ENCODE measurements around the gene SLC7A9.

The SLC7A9 gene

GRCh38 chr19:32880622-32881021 is 11.1 kb upstream of the SLC7A9 start:
- Histone ChIP-seq H3K36me3 (ENCODE audit: control insufficient read depth in 1 of 2, insufficient read depth in 2 of 2, low read length in 2 of 2) (peaks cover 0 to 48% of the 10 kb centered on the region in 2 donors), H3K9me3 (ENCODE audit: control insufficient read depth in 1 of 2, low read length in 2 of 2) (no peaks in the 10 kb centered on the region), H3K4me3 (ENCODE audit: low read depth in 1 of 2, low read length in 2 of 2) (no peak overlapping the region), H3K27me3 (ENCODE audit: low read depth, low read length) (no peaks in the 10 kb centered on the region), H3K27ac (ENCODE audit: low read length) (no peak overlapping the region), H3K4me1 (ENCODE audit: control insufficient read depth in 1 of 2, insufficient read depth in 2 of 2, low read length in 2 of 2) (no peaks in the 10 kb centered on the region)

- H3K4me3 ChIP-seq (ENCODE audit: low read depth in 1 of 2, low read length in 2 of 2) = no peak overlapping the region
- H3K27me3 ChIP-seq (ENCODE audit: low read depth, low read length) = no peaks in the 10 kb centered on the region
- H3K27ac ChIP-seq (ENCODE audit: low read length) = no peak overlapping the region
- H3K36me3 ChIP-seq (ENCODE audit: control insufficient read depth in 1 of 2, insufficient read depth in 2 of 2, low read length in 2 of 2) = peaks cover 0 to 46% of the 10 kb centered on the region in 2 donors
- H3K9me3 ChIP-seq (ENCODE audit: control insufficient read depth in 1 of 2, low read length in 2 of 2) = no peaks in the 10 kb centered on the region
- H3K4me1 ChIP-seq (ENCODE audit: control insufficient read depth in 1 of 2, insufficient read depth in 2 of 2, low read length in 2 of 2) = no peaks in the 10 kb centered on the region
Observed at GRCh38 chr19:32879741-32880140, 10.2 kb upstream of the SLC7A9 start.

GRCh38 chr19:32878988-32879387 is 9.4 kb upstream of the SLC7A9 start:
- Histone ChIP-seq H3K4me3 (ENCODE audit: low read depth in 1 of 2, low read length in 2 of 2) (no peak overlapping the region), H3K4me1 (ENCODE audit: control insufficient read depth in 1 of 2, insufficient read depth in 2 of 2, low read length in 2 of 2) (no peaks in the 10 kb centered on the region), H3K27me3 (ENCODE audit: low read depth, low read length) (no peaks in the 10 kb centered on the region), H3K27ac (ENCODE audit: low read length) (no peak overlapping the region), H3K36me3 (ENCODE audit: control insufficient read depth in 1 of 2, insufficient read depth in 2 of 2, low read length in 2 of 2) (peaks cover 0 to 46% of the 10 kb centered on the region in 2 donors), H3K9me3 (ENCODE audit: control insufficient read depth in 1 of 2, low read length in 2 of 2) (no peaks in the 10 kb centered on the region)

GRCh38 chr19:32877977-32878745 is 8.6 kb upstream of the SLC7A9 start:
- Histone ChIP-seq H3K9me3 (ENCODE audit: control insufficient read depth in 1 of 2, low read length in 2 of 2) (no peaks in the 10 kb centered on the region), H3K27me3 (ENCODE audit: low read depth, low read length) (no peaks in the 10 kb centered on the region), H3K27ac (ENCODE audit: low read length) (no peak overlapping the region), H3K36me3 (ENCODE audit: control insufficient read depth in 1 of 2, insufficient read depth in 2 of 2, low read length in 2 of 2) (peaks cover 0 to 40% of the 10 kb centered on the region in 2 donors), H3K4me1 (ENCODE audit: control insufficient read depth in 1 of 2, insufficient read depth in 2 of 2, low read length in 2 of 2) (no peaks in the 10 kb centered on the region), H3K4me3 (ENCODE audit: low read depth in 1 of 2, low read length in 2 of 2) (no peak overlapping the region)

- H3K4me1 ChIP-seq (ENCODE audit: control insufficient read depth in 1 of 2, insufficient read depth in 2 of 2, low read length in 2 of 2) = no peaks in the 10 kb centered on the region
- H3K9me3 ChIP-seq (ENCODE audit: control insufficient read depth in 1 of 2, low read length in 2 of 2) = no peaks in the 10 kb centered on the region
- peaks cover 0 to 40% of the 10 kb centered on the region in 2 donors for H3K36me3 ChIP-seq (ENCODE audit: control insufficient read depth in 1 of 2, insufficient read depth in 2 of 2, low read length in 2 of 2)
- no peaks in the 10 kb centered on the region for H3K27me3 ChIP-seq (ENCODE audit: low read depth, low read length)
- H3K4me3 ChIP-seq (ENCODE audit: low read depth in 1 of 2, low read length in 2 of 2) = no peak overlapping the region
- no peak overlapping the region for H3K27ac ChIP-seq (ENCODE audit: low read length)
Observed at GRCh38 chr19:32877323-32877912, 7.9 kb upstream of the SLC7A9 start.

- Histone ChIP-seq H3K9me3 (ENCODE audit: control insufficient read depth in 1 of 2, low read length in 2 of 2) (no peaks in the 10 kb centered on the region), H3K4me1 (ENCODE audit: control insufficient read depth in 1 of 2, insufficient read depth in 2 of 2, low read length in 2 of 2) (no peaks in the 10 kb centered on the region), H3K27me3 (ENCODE audit: low read depth, low read length) (no peaks in the 10 kb centered on the region), H3K36me3 (ENCODE audit: control insufficient read depth in 1 of 2, insufficient read depth in 2 of 2, low read length in 2 of 2) (peaks cover 0 to 40% of the 10 kb centered on the region in 2 donors), H3K4me3 (ENCODE audit: low read depth in 1 of 2, low read length in 2 of 2) (no peak overlapping the region), H3K27ac (ENCODE audit: low read length) (no peak overlapping the region)
Observed at GRCh38 chr19:32876919-32877285, 7.3 kb upstream of the SLC7A9 start.

- H3K27me3 ChIP-seq (ENCODE audit: low read depth, low read length) = no peaks in the 10 kb centered on the region
- no peaks in the 10 kb centered on the region for H3K9me3 ChIP-seq (ENCODE audit: control insufficient read depth in 1 of 2, low read length in 2 of 2)
- no peak overlapping the region for H3K27ac ChIP-seq (ENCODE audit: low read length)
- peaks cover 0 to 36% of the 10 kb centered on the region in 2 donors for H3K36me3 ChIP-seq (ENCODE audit: control insufficient read depth in 1 of 2, insufficient read depth in 2 of 2, low read length in 2 of 2)
- no peak overlapping the region for H3K4me3 ChIP-seq (ENCODE audit: low read depth in 1 of 2, low read length in 2 of 2)
- H3K4me1 ChIP-seq (ENCODE audit: control insufficient read depth in 1 of 2, insufficient read depth in 2 of 2, low read length in 2 of 2) = no peaks in the 10 kb centered on the region
Observed at GRCh38 chr19:32876236-32876918, 6.8 kb upstream of the SLC7A9 start.

- Histone ChIP-seq H3K4me1 (ENCODE audit: control insufficient read depth in 1 of 2, insufficient read depth in 2 of 2, low read length in 2 of 2) (no peaks in the 10 kb centered on the region), H3K27ac (ENCODE audit: low read length) (no peak overlapping the region), H3K9me3 (ENCODE audit: control insufficient read depth in 1 of 2, low read length in 2 of 2) (no peaks in the 10 kb centered on the region), H3K36me3 (ENCODE audit: control insufficient read depth in 1 of 2, insufficient read depth in 2 of 2, low read length in 2 of 2) (peaks cover 0 to 32% of the 10 kb centered on the region in 2 donors), H3K27me3 (ENCODE audit: low read depth, low read length) (no peaks in the 10 kb centered on the region), H3K4me3 (ENCODE audit: low read depth in 1 of 2, low read length in 2 of 2) (no peak overlapping the region)
Observed at GRCh38 chr19:32875428-32875827, 5.9 kb upstream of the SLC7A9 start.

GRCh38 chr19:32874605-32875004 is 5.0 kb upstream of the SLC7A9 start:
- Histone ChIP-seq H3K36me3 (ENCODE audit: control insufficient read depth in 1 of 2, insufficient read depth in 2 of 2, low read length in 2 of 2) (peaks cover 0 to 26% of the 10 kb centered on the region in 2 donors), H3K4me3 (ENCODE audit: low read depth in 1 of 2, low read length in 2 of 2) (no peak overlapping the region), H3K9me3 (ENCODE audit: control insufficient read depth in 1 of 2, low read length in 2 of 2) (no peaks in the 10 kb centered on the region), H3K27me3 (ENCODE audit: low read depth, low read length) (no peaks in the 10 kb centered on the region), H3K4me1 (ENCODE audit: control insufficient read depth in 1 of 2, insufficient read depth in 2 of 2, low read length in 2 of 2) (no peaks in the 10 kb centered on the region), H3K27ac (ENCODE audit: low read length) (no peak overlapping the region)

- H3K9me3 ChIP-seq (ENCODE audit: control insufficient read depth in 1 of 2, low read length in 2 of 2) = no peaks in the 10 kb centered on the region
- H3K27ac ChIP-seq (ENCODE audit: low read length) = no peak overlapping the region
- H3K36me3 ChIP-seq (ENCODE audit: control insufficient read depth in 1 of 2, insufficient read depth in 2 of 2, low read length in 2 of 2) = peaks cover 0 to 14% of the 10 kb centered on the region in 2 donors
- H3K4me1 ChIP-seq (ENCODE audit: control insufficient read depth in 1 of 2, insufficient read depth in 2 of 2, low read length in 2 of 2) = no peaks in the 10 kb centered on the region
- H3K4me3 ChIP-seq (ENCODE audit: low read depth in 1 of 2, low read length in 2 of 2) = no peak overlapping the region
- H3K27me3 ChIP-seq (ENCODE audit: low read depth, low read length) = no peaks in the 10 kb centered on the region
Observed at GRCh38 chr19:32873247-32873959, 3.8 kb upstream of the SLC7A9 start.

- H3K27me3 ChIP-seq (ENCODE audit: low read depth, low read length) = no peaks in the 10 kb centered on the region
- H3K4me3 ChIP-seq (ENCODE audit: low read depth in 1 of 2, low read length in 2 of 2) = no peak overlapping the region
- H3K4me1 ChIP-seq (ENCODE audit: control insufficient read depth in 1 of 2, insufficient read depth in 2 of 2, low read length in 2 of 2) = no peaks in the 10 kb centered on the region
- peaks cover 0 to 9% of the 10 kb centered on the region in 2 donors for H3K36me3 ChIP-seq (ENCODE audit: control insufficient read depth in 1 of 2, insufficient read depth in 2 of 2, low read length in 2 of 2)
- no peak overlapping the region for H3K27ac ChIP-seq (ENCODE audit: low read length)
- no peaks in the 10 kb centered on the region for H3K9me3 ChIP-seq (ENCODE audit: control insufficient read depth in 1 of 2, low read length in 2 of 2)
Observed at GRCh38 chr19:32872391-32872790, 2.8 kb upstream of the SLC7A9 start.
